ENCODE data around the gene TAF1. TPM values are rescaled to one million over a fixed set of nuclear protein-coding genes. Genes with fewer than 3 reads are reported as not detected.

TAF1 gene
- total and polyA plus RNA-seq, 2 experiments from 2014 or later: 6.7 to 26.9 TPM

GRCh38 chrX:71396576-71396975 lies 30.4 kb downstream of the TAF1 start (continued):
- no peak for TF ChIP-seq REST (IDR thresholded peaks at IDR 0.05; ENCODE audit: unreplicated experiment)

GRCh38 chrX:71400710-71401109 lies 34.6 kb downstream of the TAF1 start:
- H3K4me3 ChIP-seq: no peak overlapping the region
- no peaks in the 10 kb centered on the region for H3K27me3 ChIP-seq (ENCODE audit: insufficient read depth)
- no peak for ATAC-seq
- no peaks in the 10 kb centered on the region for H3K9me2 ChIP-seq (ENCODE audit: insufficient read depth)
- Mint-ChIP-seq H3K36me3 (ENCODE audit: low read depth) (peaks cover 65% of the 10 kb centered on the region), H3K4me3 (no peak overlapping the region), H3K27me3 (ENCODE audit: insufficient read depth, low read depth, poor library complexity) (no peaks in the 10 kb centered on the region), H3K27ac (no peak overlapping the region), H3K4me1 (no peaks in the 10 kb centered on the region), H3K9me3 (no peaks in the 10 kb centered on the region)
- no peaks in the 10 kb centered on the region for H3F3A ChIP-seq (replicated peaks; ENCODE audit: low read depth)
- no peak overlapping the region for H2AFZ ChIP-seq
- H4K20me1 ChIP-seq (replicated peaks; ENCODE audit: insufficient read depth): no peaks in the 10 kb centered on the region; the same call in 1 of the 2 replicates
- no peaks in the 10 kb centered on the region for H3K79me2 ChIP-seq (replicated peaks; ENCODE audit: insufficient read depth)
- no peaks in the 10 kb centered on the region for H3K4me1 ChIP-seq (ENCODE audit: insufficient read depth)
- H3K4me2 ChIP-seq: no peak overlapping the region
- DNase-seq (ENCODE audit: low spot score): no peak
- H3K36me3 ChIP-seq (ENCODE audit: insufficient read depth): 0 out of 2 replicates have a peak, but pooled peaks cover 16% of the 10 kb centered on the region
- no peak overlapping the region for H3K27ac ChIP-seq (ENCODE audit: low read depth)
- TF ChIP-seq ETS1 (IDR thresholded peaks at IDR 0.05) (no peak), JUNB (IDR thresholded peaks at IDR 0.05; ENCODE audit: unreplicated experiment) (no peak), EZH2phosphoT487 (IDR thresholded peaks at IDR 0.05; ENCODE audit: unreplicated experiment) (no peak), ZNF114 (CRISPR knock-in tag; IDR thresholded peaks at IDR 0.05) (no peak), ZNF331 (CRISPR knock-in tag; IDR thresholded peaks at IDR 0.05; ENCODE audit: low read depth) (no peak), CREB1 (CRISPR knock-in tag; IDR thresholded peaks at IDR 0.05; ENCODE audit: low read depth) (no peak), CTCF (conservative IDR thresholded peaks at IDR 0.05; ENCODE audit: low read depth in 2 of 2) (no peak), ZNF462 (CRISPR knock-in tag; IDR thresholded peaks at IDR 0.05) (no peak), EZH2 (IDR thresholded peaks at IDR 0.05; ENCODE audit: low read depth, unreplicated experiment) (no peak)
